Left lung (tissue), 10 donors: ENCODE data around the gene ADAMTS17. TPM values are rescaled to one million over a fixed set of nuclear protein-coding genes. Genes with fewer than 3 reads are reported as not detected.

Experiments
- ATAC-seq: fragments of 200-7000 bp; cut with Tn5 transposase; one replicate; pipeline ENCODE4 v1.9.1; 2020; ENCODE audit warnings: moderate library complexity
- DNase-seq, 4 donors: peaks; one replicate each; pipeline ENCODE4 v3.0.0-alpha.2; 2013 to 2020
- H3K27ac ChIP-seq, 2 donors: fragments of 200-600 bp; sonication (generic) in 1 of 2; one replicate each; pipeline versions ENCODE4 v1.5.0 to v1.8.0; 2020 to 2021
- H3K27me3 ChIP-seq, 2 donors: fragments of 200-600 bp; sonication (generic) in 1 of 2; one replicate each; pipeline versions ENCODE4 v1.5.0 to v1.8.0; 2020 to 2021
- H3K36me3 ChIP-seq, 2 donors: fragments of 200-600 bp; sonication (generic) in 1 of 2; one replicate each; pipeline versions ENCODE4 v1.5.0 to v1.8.0; 2020 to 2021
- H3K4me1 ChIP-seq, 2 donors: fragments of 200-600 bp; one replicate each; pipeline ENCODE4 v1.8.0; 2021
- H3K4me3 ChIP-seq, 2 donors: fragments of 200-600 bp; sonication (generic) in 1 of 2; one replicate each; pipeline versions ENCODE4 v1.5.0 to v1.8.0; 2020 to 2021; ENCODE audit warnings: mild to moderate bottlenecking in 1 of 2
- H3K9me3 ChIP-seq, 2 donors: fragments of 200-600 bp; sonication (generic) in 1 of 2; one replicate each; pipeline versions ENCODE4 v1.5.0 to v1.8.0; 2020 to 2021
- intact Hi-C, 2 donors: fragments of 100-400 bp; cut with DNase I; formaldehyde crosslinking; loops; one replicate each; pipeline versions ENCODE4 v1.11.2 to v1.14.2; 2022
- polyA plus RNA-seq, 6 donors: library from polyadenylated mRNA; unstranded; fragments of 120-200 nt; gene quantifications; one replicate each; pipeline ENCODE4 v1.2.1, GENCODE V29; 2013; ENCODE audit not compliant: insufficient read length in 6 of 6
- total RNA-seq, 2 donors: library from RNA; stranded (reverse); fragmentation: NEBNext Ultra II Directional; extraction: Animal tissue kit (Norgen Biotek cat#: 25700); gene quantifications; one replicate each; pipeline ENCODE4 v1.2.1, GENCODE V29; 2021
- TF ChIP-seq, protein P1 (sequence below), 2 donors: fragments of 200-600 bp; sonication (generic) in 1 of 2; IDR thresholded peaks; one replicate each; pipeline versions ENCODE4 v1.5.0 to v1.8.0; 2021; ENCODE audit warnings: antibody characterized with exemption in 2 of 2
- donor health status: DM: no; HTN: yes; CAD: no.
- donor health status: DM: no; HTN: no; CAD: no.

Gene ADAMTS17
- total and polyA plus RNA-seq, 8 donors: 2.0 to 3.9 (median 3.4) TPM

DNA sequence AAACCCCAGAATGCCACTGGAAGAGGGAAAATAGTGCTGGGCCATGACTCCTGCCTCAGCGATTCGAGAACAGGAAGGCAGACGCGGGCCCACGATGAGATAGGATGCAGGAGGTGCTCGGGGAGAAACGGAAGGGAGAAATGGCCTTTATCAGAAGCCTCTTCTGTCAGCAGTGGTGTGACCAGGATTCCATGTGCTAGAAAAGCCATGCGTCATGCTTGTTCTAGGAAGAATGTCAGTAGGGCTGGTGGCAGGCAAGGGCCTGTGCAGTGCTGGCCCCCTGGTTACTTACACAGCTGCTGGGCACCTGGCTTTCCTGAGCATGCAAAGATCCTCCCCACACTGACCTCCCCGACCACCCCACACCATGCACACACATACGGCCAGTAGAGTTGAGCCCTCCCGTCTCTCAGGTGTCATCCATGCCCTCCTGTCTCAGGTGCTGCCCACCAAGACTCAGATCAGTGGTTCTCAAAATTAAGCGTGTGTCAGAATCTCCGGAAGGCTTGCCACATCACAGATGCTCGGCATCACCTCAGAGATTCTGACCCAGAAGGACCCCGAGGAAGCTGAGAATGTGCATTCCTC lies 106.7 kb downstream of the ADAMTS17 start:
- DNase-seq (no peak), ATAC-seq (no peak)

DNA sequence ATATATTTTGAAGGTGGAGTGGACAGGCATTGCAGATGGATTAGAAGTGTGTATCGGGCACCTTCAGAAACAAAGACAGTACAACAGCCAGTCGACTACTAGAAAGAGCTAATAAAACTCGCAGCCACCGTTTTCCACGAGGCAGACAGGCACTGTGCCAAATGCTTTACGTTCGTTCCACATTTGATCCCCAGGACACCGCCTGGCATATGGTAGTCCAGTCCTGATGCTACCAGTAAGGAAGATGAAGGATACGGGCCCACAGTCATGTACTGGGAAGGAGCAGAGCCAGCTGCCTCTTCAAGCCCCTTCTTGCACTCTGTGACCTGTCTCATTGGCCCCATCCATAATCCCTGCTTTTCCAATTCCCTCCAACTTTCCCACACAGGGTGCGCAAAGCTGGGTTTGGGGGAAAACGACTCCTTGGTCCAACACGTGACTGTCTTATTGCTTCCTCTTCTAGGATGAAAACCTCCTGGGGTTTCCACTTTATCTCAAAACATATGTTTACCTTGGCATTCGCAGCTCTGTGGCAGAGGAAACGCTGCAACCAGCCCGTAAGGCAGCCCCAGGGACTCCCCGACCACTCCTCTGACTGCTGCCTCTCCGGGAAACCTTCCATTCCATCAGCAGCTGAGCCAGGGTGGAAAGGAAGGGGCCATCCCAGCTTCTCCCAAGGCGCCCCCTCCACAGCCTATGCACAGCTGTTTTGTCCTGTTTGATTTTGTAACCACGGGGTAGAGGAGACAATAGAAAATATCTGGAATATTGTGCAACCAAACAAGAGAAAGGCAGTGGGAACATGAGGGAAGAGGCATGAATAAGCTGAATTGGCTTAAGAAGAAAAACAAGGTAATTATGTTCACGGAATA lies 107.4 kb downstream of the ADAMTS17 start:
- Histone ChIP-seq H3K27me3 (no peaks in the 10 kb centered on the region), H3K4me1 (no peaks in the 10 kb centered on the region), H3K27ac (no peak overlapping the region), H3K36me3 (no peaks in the 10 kb centered on the region), H3K9me3 (no peaks in the 10 kb centered on the region), H3K4me3 (no peak overlapping the region)
- TF ChIP-seq, protein P1, sequence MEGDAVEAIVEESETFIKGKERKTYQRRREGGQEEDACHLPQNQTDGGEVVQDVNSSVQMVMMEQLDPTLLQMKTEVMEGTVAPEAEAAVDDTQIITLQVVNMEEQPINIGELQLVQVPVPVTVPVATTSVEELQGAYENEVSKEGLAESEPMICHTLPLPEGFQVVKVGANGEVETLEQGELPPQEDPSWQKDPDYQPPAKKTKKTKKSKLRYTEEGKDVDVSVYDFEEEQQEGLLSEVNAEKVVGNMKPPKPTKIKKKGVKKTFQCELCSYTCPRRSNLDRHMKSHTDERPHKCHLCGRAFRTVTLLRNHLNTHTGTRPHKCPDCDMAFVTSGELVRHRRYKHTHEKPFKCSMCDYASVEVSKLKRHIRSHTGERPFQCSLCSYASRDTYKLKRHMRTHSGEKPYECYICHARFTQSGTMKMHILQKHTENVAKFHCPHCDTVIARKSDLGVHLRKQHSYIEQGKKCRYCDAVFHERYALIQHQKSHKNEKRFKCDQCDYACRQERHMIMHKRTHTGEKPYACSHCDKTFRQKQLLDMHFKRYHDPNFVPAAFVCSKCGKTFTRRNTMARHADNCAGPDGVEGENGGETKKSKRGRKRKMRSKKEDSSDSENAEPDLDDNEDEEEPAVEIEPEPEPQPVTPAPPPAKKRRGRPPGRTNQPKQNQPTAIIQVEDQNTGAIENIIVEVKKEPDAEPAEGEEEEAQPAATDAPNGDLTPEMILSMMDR (IDR thresholded peaks at IDR 0.05): no peak
- ATAC-seq (no peak), DNase-seq (peak in 2 of 4 donors; percentile 50 to 83)
- intact Hi-C loops: no loop called here

More for the DNA sequence above, 106.7 kb downstream of the ADAMTS17 start:
- Histone ChIP-seq H3K9me3 (no peaks in the 10 kb centered on the region), H3K4me3 (no peak overlapping the region), H3K4me1 (no peaks in the 10 kb centered on the region), H3K27ac (no peak overlapping the region), H3K36me3 (no peaks in the 10 kb centered on the region), H3K27me3 (no peaks in the 10 kb centered on the region)
- TF ChIP-seq, protein P1 (IDR thresholded peaks at IDR 0.05): no peak
- intact Hi-C loops: no loop called here

DNA sequence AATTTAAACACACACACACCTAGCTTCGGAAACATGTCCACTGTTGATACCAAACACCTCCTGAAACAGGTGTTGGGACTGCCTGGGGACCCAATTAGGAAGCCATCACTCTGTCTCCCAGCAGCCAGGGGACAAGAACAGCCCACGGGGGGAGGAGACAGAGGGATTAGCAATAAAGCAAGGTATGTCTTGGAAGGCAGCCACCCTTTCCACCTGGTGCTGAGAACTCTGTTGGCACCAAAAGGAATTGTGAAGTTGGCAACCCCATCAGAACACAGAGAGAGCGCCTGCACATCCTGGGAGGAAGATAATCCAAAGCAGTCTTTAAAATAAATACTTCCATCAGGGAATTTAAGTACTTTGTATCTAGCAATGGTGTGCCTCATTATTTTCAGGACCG lies 111.0 kb downstream of the ADAMTS17 start:
- intact Hi-C loops: no loop called here
- DNase-seq (no peak), ATAC-seq (no peak)
- H3K9me3 ChIP-seq: no peaks in the 10 kb centered on the region
- H3K27me3 ChIP-seq: no peaks in the 10 kb centered on the region
- TF ChIP-seq, protein P1 (IDR thresholded peaks at IDR 0.05): no peak
- no peaks in the 10 kb centered on the region for H3K4me1 ChIP-seq
- no peak overlapping the region for H3K27ac ChIP-seq
- H3K4me3 ChIP-seq: no peak overlapping the region
- H3K36me3 ChIP-seq: no peaks in the 10 kb centered on the region

DNA sequence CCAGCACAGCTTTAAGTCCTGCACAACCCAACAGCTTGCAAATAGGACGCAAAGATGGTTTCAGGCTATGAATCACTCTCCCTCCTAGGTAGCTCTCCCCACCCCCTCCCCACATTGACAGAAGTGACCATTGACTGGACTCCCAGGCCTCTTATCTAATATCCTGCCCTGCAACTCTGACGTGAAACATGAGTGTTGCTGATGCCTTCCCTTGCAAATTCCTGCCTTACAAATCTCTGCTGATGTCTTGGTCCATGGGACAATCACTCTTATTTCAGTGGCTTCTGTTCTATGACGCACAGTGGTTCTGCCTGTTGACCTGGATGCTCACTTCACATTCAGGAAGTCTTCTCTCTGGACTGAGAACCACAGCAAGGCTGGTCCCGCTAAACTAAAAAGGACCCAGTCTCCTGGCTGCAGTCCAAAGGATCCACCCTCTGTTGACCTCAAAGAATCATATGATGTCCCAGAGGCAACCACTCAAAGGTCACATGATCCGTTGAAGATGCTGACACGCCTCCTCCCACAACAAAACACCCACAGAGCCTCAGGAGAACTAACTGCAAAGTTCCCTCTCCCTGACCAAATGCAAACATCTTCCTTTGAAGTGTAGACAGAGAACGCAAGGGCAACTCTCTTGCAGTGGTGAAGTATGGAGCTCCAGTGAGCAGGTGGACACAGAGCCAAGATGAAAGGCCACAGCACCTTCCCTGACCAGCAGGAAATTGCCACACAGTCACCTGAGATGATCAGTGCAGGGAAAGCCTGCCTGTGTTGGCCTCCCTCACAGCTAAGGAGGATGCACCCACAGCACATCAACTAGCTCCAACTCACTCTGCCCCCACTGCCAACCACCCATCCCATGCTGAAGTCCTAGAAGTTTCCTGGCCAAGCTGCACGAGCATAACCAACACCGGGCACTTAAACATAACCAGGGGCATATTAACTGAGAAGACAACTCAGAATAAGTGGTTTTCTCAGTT lies 112.3 kb downstream of the ADAMTS17 start:
- H3K9me3 ChIP-seq: no peaks in the 10 kb centered on the region
- no peaks in the 10 kb centered on the region for H3K4me1 ChIP-seq
- no peak overlapping the region for H3K27ac ChIP-seq
- ATAC-seq: no peak
- intact Hi-C loops: no loop called here
- no peak overlapping the region for H3K4me3 ChIP-seq
- no peaks in the 10 kb centered on the region for H3K27me3 ChIP-seq
- DNase-seq: no peak
- TF ChIP-seq, protein P1 (IDR thresholded peaks at IDR 0.05): no peak
- no peaks in the 10 kb centered on the region for H3K36me3 ChIP-seq
